Activated naive CD8-positive, alpha-beta T cell treated with anti-CD3 and anti-CD28 coated beads for 36 hours (primary cell): ENCODE results near the gene NUDT4B. TPM values are rescaled to one million over a fixed set of nuclear protein-coding genes. Genes with fewer than 3 reads are reported as not detected.
"Not testable (repeated sequence)": the region's sequence is repeated elsewhere in the genome, so short reads cannot be mapped to it uniquely, and the experiment has no call there.

Experiments
- DNase-seq: peaks from one replicate; pipeline ENCODE4 v3.0.0; 2021
- H3K27ac Mint-ChIP-seq: one replicate; pipeline ENCODE4 v1.8.0; 2022; ENCODE audit warnings: mild to moderate bottlenecking, moderate library complexity, mixed read lengths
- H3K27me3 Mint-ChIP-seq: one replicate; pipeline ENCODE4 v1.8.0; 2022; ENCODE audit warnings: mild to moderate bottlenecking, mixed read lengths
- H3K36me3 Mint-ChIP-seq: one replicate; pipeline ENCODE4 v1.8.0; 2021; ENCODE audit warnings: mild to moderate bottlenecking, mixed read lengths
- H3K4me1 Mint-ChIP-seq: one replicate; pipeline ENCODE4 v1.8.0; 2021; ENCODE audit warnings: mixed read lengths
- H3K4me3 Mint-ChIP-seq: one replicate; pipeline ENCODE4 v1.8.0; 2022; ENCODE audit warnings: mild to moderate bottlenecking, moderate library complexity, mixed read lengths
- H3K9me3 Mint-ChIP-seq: one replicate; pipeline ENCODE4 v1.8.0; 2022; ENCODE audit warnings: mixed read lengths
- total RNA-seq, 2 experiments: library from RNA; stranded (reverse); gene quantifications; one replicate each; pipeline ENCODE4 v1.2.3, GENCODE V29; 2021

Gene NUDT4B
- total RNA-seq, 2 experiments from 2014 or later, result 0.56 to 1.4 TPM

- not testable (repeated sequence) for H3K27me3 Mint-ChIP-seq, H3K4me3 Mint-ChIP-seq, DNase-seq, H3K27ac Mint-ChIP-seq, H3K9me3 Mint-ChIP-seq, H3K36me3 Mint-ChIP-seq, H3K4me1 Mint-ChIP-seq
Observed at GRCh38 chr1:148761360-148761759, 12.8 kb downstream of the NUDT4B start.

- H3K27ac Mint-ChIP-seq, DNase-seq, H3K27me3 Mint-ChIP-seq, H3K4me3 Mint-ChIP-seq, H3K9me3 Mint-ChIP-seq, H3K4me1 Mint-ChIP-seq, H3K36me3 Mint-ChIP-seq: not testable (repeated sequence)
Observed at GRCh38 chr1:148765238-148766019, 16.9 kb downstream of the NUDT4B start.

- H3K27me3 Mint-ChIP-seq, H3K4me1 Mint-ChIP-seq, H3K36me3 Mint-ChIP-seq, DNase-seq, H3K4me3 Mint-ChIP-seq, H3K27ac Mint-ChIP-seq, H3K9me3 Mint-ChIP-seq: not testable (repeated sequence)
Observed at GRCh38 chr1:148768541-148768940, 20.0 kb downstream of the NUDT4B start.

- H3K4me1 Mint-ChIP-seq, DNase-seq, H3K4me3 Mint-ChIP-seq, H3K27ac Mint-ChIP-seq, H3K9me3 Mint-ChIP-seq, H3K36me3 Mint-ChIP-seq, H3K27me3 Mint-ChIP-seq: not testable (repeated sequence)
Observed at GRCh38 chr1:148769495-148769894, 20.9 kb downstream of the NUDT4B start.

- H3K4me3 Mint-ChIP-seq, H3K9me3 Mint-ChIP-seq, H3K27ac Mint-ChIP-seq, H3K4me1 Mint-ChIP-seq, DNase-seq, H3K36me3 Mint-ChIP-seq, H3K27me3 Mint-ChIP-seq: not testable (repeated sequence)
Observed at GRCh38 chr1:148773690-148774089, 25.1 kb downstream of the NUDT4B start.

- not testable (repeated sequence) for H3K27me3 Mint-ChIP-seq, H3K4me3 Mint-ChIP-seq, DNase-seq, H3K27ac Mint-ChIP-seq, H3K36me3 Mint-ChIP-seq, H3K9me3 Mint-ChIP-seq, H3K4me1 Mint-ChIP-seq
Observed at GRCh38 chr1:148774102-148774501, 25.5 kb downstream of the NUDT4B start.

GRCh38 chr1:148775263-148775662, 26.7 kb downstream of the NUDT4B start:
- not testable (repeated sequence) for H3K27ac Mint-ChIP-seq, H3K4me1 Mint-ChIP-seq

GRCh38 chr1:148777649-148778048, 29.1 kb downstream of the NUDT4B start:
- not testable (repeated sequence) for H3K9me3 Mint-ChIP-seq

More at GRCh38 chr1:148775263-148775662, 26.7 kb downstream of the NUDT4B start:
- H3K9me3 Mint-ChIP-seq, H3K27me3 Mint-ChIP-seq, H3K4me3 Mint-ChIP-seq, H3K36me3 Mint-ChIP-seq, DNase-seq: not testable (repeated sequence)

GRCh38 chr1:148780404-148780803, 31.8 kb downstream of the NUDT4B start:
- H3K9me3 Mint-ChIP-seq, H3K4me3 Mint-ChIP-seq, H3K27ac Mint-ChIP-seq, H3K36me3 Mint-ChIP-seq, H3K27me3 Mint-ChIP-seq, H3K4me1 Mint-ChIP-seq, DNase-seq: not testable (repeated sequence)

More at GRCh38 chr1:148777649-148778048, 29.1 kb downstream of the NUDT4B start:
- H3K27ac Mint-ChIP-seq, H3K27me3 Mint-ChIP-seq, H3K4me1 Mint-ChIP-seq, H3K4me3 Mint-ChIP-seq, DNase-seq, H3K36me3 Mint-ChIP-seq: not testable (repeated sequence)

GRCh38 chr1:148791543-148792099, 43.0 kb downstream of the NUDT4B start:
- H3K27ac Mint-ChIP-seq, DNase-seq, H3K27me3 Mint-ChIP-seq, H3K4me1 Mint-ChIP-seq, H3K36me3 Mint-ChIP-seq, H3K9me3 Mint-ChIP-seq, H3K4me3 Mint-ChIP-seq: not testable (repeated sequence)

- H3K27ac Mint-ChIP-seq, H3K4me3 Mint-ChIP-seq, H3K4me1 Mint-ChIP-seq, H3K9me3 Mint-ChIP-seq, DNase-seq, H3K27me3 Mint-ChIP-seq, H3K36me3 Mint-ChIP-seq: not testable (repeated sequence)
Observed at GRCh38 chr1:148793762-148794332, 45.3 kb downstream of the NUDT4B start.

Other genes with a start within 250 kb of the NUDT4B start
- 1 to 10 TPM; 8.8 to 9.4 TPM for gene NBPF14, start 152.8 kb upstream of the NUDT4B start, total RNA-seq
- 10 to 100 TPM; 18.6 to 19.8 TPM for gene PDE4DIP, start 95.7 kb downstream of the NUDT4B start, total RNA-seq